ENCODE data around the gene VSTM2L.
"Not testable (repeated sequence)": the region's sequence is repeated elsewhere in the genome, so short reads cannot be mapped to it uniquely, and the experiment has no call there.

VSTM2L gene

GRCh38 chr20:37902504-37903313 lies at the start of gene VSTM2L:
TSS of gene VSTM2L (plus strand) at chr20:37903127. CDS start at chr20:37903351, 224 bp downstream.
- no peak for DNase-seq (ENCODE audit: low read depth, low spot score)

GRCh38 chr20:37853823-37854375 lies 49.0 kb upstream of the VSTM2L start:
- no peak for DNase-seq (ENCODE audit: low read depth, low spot score)

- not testable (repeated sequence) for DNase-seq (ENCODE audit: low read depth, low spot score)
Measured at GRCh38 chr20:37856034-37856433, 46.9 kb upstream of the VSTM2L start.

- no peak for DNase-seq (ENCODE audit: low read depth, low spot score)
Measured at GRCh38 chr20:37856932-37857660, 45.8 kb upstream of the VSTM2L start.

- no peak for DNase-seq (ENCODE audit: low read depth, low spot score)
Measured at GRCh38 chr20:37859406-37860171, 43.3 kb upstream of the VSTM2L start.

GRCh38 chr20:37863289-37863688 lies 39.6 kb upstream of the VSTM2L start:
- DNase-seq (ENCODE audit: low read depth, low spot score) = no peak

GRCh38 chr20:37864298-37864697 lies 38.6 kb upstream of the VSTM2L start:
- no peak for DNase-seq (ENCODE audit: low read depth, low spot score)

- no peak for DNase-seq (ENCODE audit: low read depth, low spot score)
Measured at GRCh38 chr20:37866051-37866450, 36.9 kb upstream of the VSTM2L start.

GRCh38 chr20:37867289-37868195 lies 35.4 kb upstream of the VSTM2L start:
- DNase-seq (ENCODE audit: low read depth, low spot score) = no peak

GRCh38 chr20:37868851-37869333 lies 34.0 kb upstream of the VSTM2L start:
- no peak for DNase-seq (ENCODE audit: low read depth, low spot score)

- no peak for DNase-seq (ENCODE audit: low read depth, low spot score)
Measured at GRCh38 chr20:37869334-37869861, 33.5 kb upstream of the VSTM2L start.

GRCh38 chr20:37870294-37870693 lies 32.6 kb upstream of the VSTM2L start:
- DNase-seq (ENCODE audit: low read depth, low spot score) = no peak

GRCh38 chr20:37871751-37872150 lies 31.2 kb upstream of the VSTM2L start:
- DNase-seq (ENCODE audit: low read depth, low spot score) = no peak

- no peak for DNase-seq (ENCODE audit: low read depth, low spot score)
Measured at GRCh38 chr20:37872161-37872560, 30.8 kb upstream of the VSTM2L start.

GRCh38 chr20:37873884-37874283 lies 29.0 kb upstream of the VSTM2L start:
- no peak for DNase-seq (ENCODE audit: low read depth, low spot score)

GRCh38 chr20:37875460-37876175 lies 27.3 kb upstream of the VSTM2L start:
- DNase-seq (ENCODE audit: low read depth, low spot score) = no peak

GRCh38 chr20:37876863-37877262 lies 26.1 kb upstream of the VSTM2L start:
- DNase-seq (ENCODE audit: low read depth, low spot score) = no peak

- no peak for DNase-seq (ENCODE audit: low read depth, low spot score)
Measured at GRCh38 chr20:37877832-37878772, 24.8 kb upstream of the VSTM2L start.
